Peyer's patch (tissue), 4 donors: ENCODE measurements around the gene ELMOD1. TPM values are rescaled to one million over a fixed set of nuclear protein-coding genes. Genes with fewer than 3 reads are reported as not detected.
"Not testable (repeated sequence)": the region's sequence is repeated elsewhere in the genome, so short reads cannot be mapped to it uniquely, and the experiment has no call there.

Source experiments
- DNase-seq, 3 donors: peaks; one replicate each; pipeline ENCODE4 v3.0.0-alpha.2; 2017 to 2019
- H3K27ac ChIP-seq, 4 donors: fragments of 200-600 bp; sonication (generic); one replicate each; pipeline ENCODE4 v1.5.1; 2016 to 2019
- H3K27me3 ChIP-seq, 2 donors: fragments of 200-600 bp; sonication (generic); one replicate each; pipeline ENCODE4 v1.5.1; 2019
- H3K36me3 ChIP-seq, 3 donors: fragments of 200-600 bp; sonication (generic); one replicate each; pipeline ENCODE4 v1.5.1; 2016 to 2019
- H3K4me1 ChIP-seq, 4 donors: fragments of 200-600 bp; sonication (generic); one replicate each; pipeline ENCODE4 v1.5.1; 2016 to 2019
- H3K4me3 ChIP-seq, 4 donors: fragments of 200-600 bp; sonication (generic); 1 replicate in 3 of 4; 2 replicates in 1 of 4; pipeline ENCODE4 v1.5.1; 2016 to 2019; ENCODE audit warnings: mild to moderate bottlenecking in 1 of 4
- H3K9me3 ChIP-seq, 4 donors: fragments of 200-600 bp; sonication (generic); one replicate each; pipeline ENCODE4 v1.5.1; 2016 to 2019; ENCODE audit warnings: mild to moderate bottlenecking in 1 of 4
- CTCF ChIP-seq, 6 experiments: fragments of 450-650 bp in 4 of 6; fragments of 200-600 bp in 2 of 6; sonication (generic) in 1 of 6; IDR thresholded peaks; one replicate each; pipeline ENCODE4 v1.5.1; 2017 to 2019; ENCODE audit warnings: antibody characterized with exemption in 6 of 6, mild to moderate bottlenecking in 3 of 6, moderate library complexity in 1 of 6
- POLR2A ChIP-seq, 2 donors: fragments of 450-650 bp; IDR thresholded peaks; one replicate each; pipeline ENCODE4 v1.5.1; 2017; ENCODE audit warnings: antibody characterized with exemption in 2 of 2, mild to moderate bottlenecking in 2 of 2, moderate library complexity in 2 of 2
- total RNA-seq, 4 donors: library from RNA; depleted of rRNA; stranded (reverse); fragments of >200 nt; gene quantifications; one replicate each; pipeline ENCODE4 v1.1.0, GENCODE V29; 2016

The ELMOD1 gene
- total RNA-seq, 4 donors from 2014 or later = not detected

- not testable (repeated sequence) for H3K4me3 ChIP-seq, H3K9me3 ChIP-seq, H3K4me1 ChIP-seq, H3K36me3 ChIP-seq, H3K27me3 ChIP-seq, H3K27ac ChIP-seq
- peak in 2 of 3 donors; percentile 47 to 76 for DNase-seq
- peak; percentile 29 to 66 (median 60) for TF ChIP-seq CTCF (IDR thresholded peaks at IDR 0.05)
These were observed 14.2 kb upstream of the ELMOD1 start for GRCh38 chr11:107576497-107577345.

GRCh38 chr11:107577346-107577711, 13.6 kb upstream of the ELMOD1 start:
- TF ChIP-seq CTCF (IDR thresholded peaks at IDR 0.05) (no peak), POLR2A (IDR thresholded peaks at IDR 0.05) (no peak)
- no peak overlapping the region for H3K4me3 ChIP-seq
- H3K27ac ChIP-seq = no peak overlapping the region
- no peak for DNase-seq
- no peaks in the 10 kb centered on the region for H3K4me1 ChIP-seq
- no peaks in the 10 kb centered on the region for H3K36me3 ChIP-seq
- H3K9me3 ChIP-seq = no peaks in the 10 kb centered on the region
- H3K27me3 ChIP-seq = no peaks in the 10 kb centered on the region

GRCh38 chr11:107579169-107579568, 11.8 kb upstream of the ELMOD1 start:
- H3K27me3 ChIP-seq, H3K4me1 ChIP-seq, H3K9me3 ChIP-seq, H3K27ac ChIP-seq, H3K4me3 ChIP-seq, DNase-seq, H3K36me3 ChIP-seq: not testable (repeated sequence)

- no peak overlapping the region for H3K4me3 ChIP-seq
- no peak for DNase-seq
- no peaks in the 10 kb centered on the region for H3K4me1 ChIP-seq
- no peaks in the 10 kb centered on the region for H3K27me3 ChIP-seq
- no peaks in the 10 kb centered on the region for H3K9me3 ChIP-seq
- no peak overlapping the region for H3K27ac ChIP-seq
- H3K36me3 ChIP-seq = no peaks in the 10 kb centered on the region
- TF ChIP-seq POLR2A (IDR thresholded peaks at IDR 0.05) = no peak
- no peak for TF ChIP-seq CTCF (IDR thresholded peaks at IDR 0.05)
These were observed 9.8 kb upstream of the ELMOD1 start for GRCh38 chr11:107581147-107581546.

- H3K4me1 ChIP-seq = no peaks in the 10 kb centered on the region
- H3K9me3 ChIP-seq = no peaks in the 10 kb centered on the region
- DNase-seq = no peak
- H3K27ac ChIP-seq = no peak overlapping the region
- H3K36me3 ChIP-seq = no peaks in the 10 kb centered on the region
- no peaks in the 10 kb centered on the region for H3K27me3 ChIP-seq
- H3K4me3 ChIP-seq = no peak overlapping the region
- TF ChIP-seq POLR2A (IDR thresholded peaks at IDR 0.05) = no peak
- TF ChIP-seq CTCF (IDR thresholded peaks at IDR 0.05) = no peak
These were observed 7.2 kb upstream of the ELMOD1 start for GRCh38 chr11:107583629-107584195.

- H3K4me3 ChIP-seq = no peak overlapping the region
- H3K27ac ChIP-seq = no peak overlapping the region
- H3K9me3 ChIP-seq = no peaks in the 10 kb centered on the region
- DNase-seq = no peak
- no peaks in the 10 kb centered on the region for H3K36me3 ChIP-seq
- H3K4me1 ChIP-seq = peaks cover 0 to 14% (median 10%) of the 10 kb centered on the region in 4 donors
- TF ChIP-seq POLR2A (IDR thresholded peaks at IDR 0.05) = no peak
- TF ChIP-seq CTCF (IDR thresholded peaks at IDR 0.05) = no peak
- peaks cover 0 to 5% of the 10 kb centered on the region in 2 donors for H3K27me3 ChIP-seq
These were observed 3.5 kb upstream of the ELMOD1 start for GRCh38 chr11:107587306-107587979.
